ELR (cell line): ENCODE results near the gene RHD.
A peak's percentile ranks its signal among the peaks of the same experiment; 100 is the strongest.
"Not testable (repeated sequence)": the region's sequence is repeated elsewhere in the genome, so short reads cannot be mapped to it uniquely, and the experiment has no call there.

Source experiments
- DNase-seq: peaks from one replicate; pipeline ENCODE4 v3.0.0-alpha.2; 2015; ENCODE audit warnings: low read depth

RHD gene

DNA sequence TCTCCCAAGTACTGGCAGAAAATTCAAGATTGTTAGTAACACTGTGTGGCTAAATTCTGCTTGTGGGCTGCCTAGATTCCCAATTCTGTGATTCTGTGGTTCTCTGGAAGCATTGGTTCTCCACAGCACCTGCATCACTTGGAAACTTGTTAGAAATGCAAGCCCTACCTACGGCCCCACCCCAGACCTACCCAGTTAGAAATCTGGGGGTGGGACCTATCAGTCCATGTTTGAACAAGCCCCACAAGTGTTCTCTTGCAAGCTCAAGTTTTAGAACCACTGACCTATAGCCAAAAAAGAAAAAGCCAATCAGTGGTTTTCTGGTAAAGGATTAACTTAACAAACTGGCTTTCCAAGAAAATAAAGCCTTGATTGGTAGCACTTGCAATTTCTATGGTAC lies 35.9 kb downstream of the RHD start:
- not testable (repeated sequence) for DNase-seq

DNA sequence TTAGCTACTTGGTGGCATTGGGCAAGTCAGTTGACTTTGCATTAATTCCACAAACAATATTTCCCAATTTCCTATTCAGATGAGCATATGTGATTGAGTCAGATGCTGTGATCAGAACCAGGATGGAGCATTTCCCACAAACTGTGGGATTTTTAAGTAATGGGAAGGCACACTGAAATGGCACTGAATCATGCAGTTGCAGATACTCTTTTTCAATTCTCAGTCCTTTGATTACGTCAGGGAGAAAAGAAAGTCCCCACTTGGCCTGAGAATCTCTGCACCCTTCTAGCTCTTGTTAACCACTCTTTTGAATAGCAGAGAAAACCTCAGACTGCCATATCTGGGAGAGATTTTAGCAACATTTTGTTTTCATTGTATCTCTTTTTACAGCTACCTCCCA lies 36.8 kb downstream of the RHD start:
- DNase-seq, result peak; percentile 64

DNA sequence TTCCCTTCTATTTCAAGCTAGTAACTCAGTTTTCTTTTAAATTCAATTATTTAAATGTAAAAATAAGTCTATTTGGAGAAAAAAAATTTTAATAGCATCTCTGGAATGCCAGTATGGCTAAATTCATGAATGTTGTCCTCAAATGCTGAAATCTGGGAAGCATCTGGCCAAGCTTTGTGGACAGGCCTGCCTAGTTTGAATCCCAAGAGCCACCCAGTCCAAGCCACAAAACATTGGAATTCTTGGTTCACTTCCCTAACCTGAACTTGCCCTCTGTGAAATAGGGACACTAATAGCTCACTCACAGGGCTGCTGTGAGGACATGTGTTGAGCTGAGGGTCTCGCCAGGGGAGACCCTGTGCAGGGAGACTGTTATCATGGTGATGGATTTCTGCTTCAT lies 37.2 kb downstream of the RHD start:
- DNase-seq, result not testable (repeated sequence)

DNA sequence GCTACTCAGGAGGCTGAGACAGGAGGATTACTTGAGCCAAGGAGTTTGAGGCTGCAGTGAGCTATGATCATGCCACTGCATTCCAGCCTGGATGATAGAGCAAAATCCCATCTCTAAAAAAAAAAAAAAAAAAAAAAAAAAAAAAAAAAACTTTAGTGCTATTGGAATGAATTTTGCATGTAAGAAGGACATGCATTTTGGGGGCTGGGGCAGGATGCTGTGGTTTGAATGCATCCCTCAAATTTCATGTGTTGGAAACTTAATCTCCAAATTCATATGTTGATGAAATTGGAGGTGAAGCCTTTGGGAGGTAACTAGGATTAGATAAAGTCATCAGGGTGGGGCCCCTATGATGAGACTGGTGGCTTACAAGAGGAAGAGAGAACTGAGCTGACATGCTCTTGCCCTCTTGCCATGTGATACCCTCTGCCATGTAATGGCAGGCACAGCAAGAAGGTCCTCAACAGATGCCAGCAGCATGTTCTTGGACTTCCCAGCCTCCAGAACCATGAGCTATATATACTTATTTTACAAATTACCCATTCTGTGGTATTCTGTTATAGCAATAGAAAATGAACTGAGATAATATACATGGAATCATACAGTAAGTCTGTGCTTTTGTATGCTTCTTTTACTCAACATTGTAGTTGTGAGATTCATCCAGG lies 40.6 kb downstream of the RHD start:
- not testable (repeated sequence) for DNase-seq

DNA sequence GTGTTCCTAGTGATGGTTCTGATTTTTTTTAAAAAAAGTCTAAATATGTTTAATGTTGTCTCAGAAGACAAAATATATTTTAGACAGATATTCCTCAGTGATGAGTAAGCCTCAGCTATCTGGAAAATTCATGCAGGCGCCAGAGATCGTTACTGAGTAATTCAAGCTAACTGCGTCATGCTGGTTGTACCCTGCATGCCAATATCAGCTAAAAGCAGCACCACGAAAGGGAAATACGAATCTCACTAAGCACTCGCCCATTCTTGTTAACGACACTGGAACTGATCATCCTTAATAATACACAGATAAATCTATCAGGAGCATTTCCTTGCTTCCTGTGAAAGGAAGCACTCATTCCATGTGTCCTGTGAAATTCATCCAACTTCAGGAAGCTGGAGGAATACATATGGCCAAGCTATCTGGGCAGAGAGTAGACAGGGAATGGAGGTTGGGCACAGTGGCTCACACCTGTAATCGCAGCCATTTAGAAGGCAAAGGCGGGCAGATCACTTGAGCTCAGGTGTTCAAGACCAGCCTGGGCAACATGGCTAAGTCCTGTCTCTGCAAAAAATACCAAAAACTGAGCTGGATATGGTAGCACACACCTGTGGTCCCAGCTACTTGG lies 48.1 kb downstream of the RHD start:
- peak; percentile 96 for DNase-seq

DNA sequence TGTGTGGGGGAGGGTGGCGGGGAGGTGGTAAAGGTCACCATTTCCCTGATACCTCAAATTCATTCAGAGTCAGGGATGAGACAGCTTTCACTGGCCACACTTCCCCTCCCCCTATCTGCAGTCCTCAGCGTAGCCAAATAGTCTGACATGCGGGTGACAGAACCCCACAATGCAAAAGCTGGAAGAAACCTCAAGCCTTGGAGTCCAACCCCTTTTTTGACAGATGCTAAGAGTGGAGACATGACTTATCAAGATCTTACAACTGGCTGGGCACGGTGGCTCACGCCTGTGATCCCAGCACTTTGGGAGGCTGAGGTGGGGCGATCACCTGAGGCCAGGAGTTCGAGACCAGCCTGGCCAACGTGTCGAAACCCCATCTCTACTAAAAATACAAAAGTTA lies 49.8 kb downstream of the RHD start:
- not testable (repeated sequence) for DNase-seq

DNA sequence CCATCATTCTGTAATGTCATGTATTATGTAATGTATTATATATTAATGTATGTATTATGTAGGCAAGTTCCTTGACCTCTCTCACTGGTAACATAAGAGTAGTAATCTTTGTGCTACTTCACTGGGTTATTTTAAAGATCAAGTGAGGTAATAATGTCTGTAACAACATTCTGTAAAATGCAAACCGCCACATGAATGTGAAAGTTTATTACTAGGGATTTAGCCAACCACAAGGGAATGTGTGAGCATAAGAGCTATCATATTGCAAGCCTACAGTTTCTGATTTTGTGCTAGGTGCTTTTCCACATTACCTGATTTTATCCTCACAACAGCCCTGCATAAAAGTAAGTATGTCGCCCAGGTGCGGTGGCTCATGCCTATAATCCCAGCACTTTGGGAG lies 52.1 kb downstream of the RHD start:
- DNase-seq, result not testable (repeated sequence)

DNA sequence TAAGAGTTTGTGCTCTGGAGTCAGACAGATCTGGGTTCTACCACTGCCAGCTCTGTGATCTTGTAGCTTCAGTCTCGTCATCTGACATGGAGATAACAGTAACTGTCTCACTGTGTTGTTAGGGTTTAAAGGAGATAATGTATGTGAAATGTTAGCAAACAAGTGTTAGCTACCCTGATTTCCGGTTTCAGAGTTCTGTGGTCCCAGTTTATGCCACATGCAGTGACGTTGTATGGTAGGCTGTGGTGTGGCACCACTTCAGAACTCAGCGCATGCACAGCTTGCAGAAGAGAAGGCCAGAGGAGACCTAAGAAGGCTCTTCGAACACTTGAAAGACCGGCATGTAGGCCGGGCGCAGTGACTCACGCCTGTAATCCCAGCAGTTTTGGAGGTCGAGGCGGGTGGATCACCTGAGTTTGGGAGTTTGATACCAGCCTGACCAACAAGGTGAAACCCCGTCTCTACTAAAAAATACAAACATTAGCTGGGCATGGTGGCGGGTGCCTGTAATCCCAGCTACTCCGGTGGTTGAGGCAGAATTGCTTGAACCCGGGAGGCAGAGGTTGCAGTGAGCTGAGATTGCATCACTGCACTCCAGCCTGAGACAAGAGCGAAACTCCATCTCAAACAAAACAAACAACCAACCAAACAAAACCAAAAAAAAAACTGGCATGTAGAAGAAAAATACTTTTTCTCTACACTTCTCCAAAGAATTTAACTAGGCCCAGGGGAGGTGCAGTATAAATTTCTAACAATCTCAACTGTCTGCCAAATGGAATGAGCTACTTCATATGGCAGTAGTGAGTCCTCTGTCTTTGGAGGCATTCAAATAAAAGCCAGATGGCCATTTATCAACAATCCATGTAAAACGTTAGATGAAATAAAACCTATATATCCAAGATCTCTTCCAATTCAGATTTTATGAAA lies 55.8 kb downstream of the RHD start:
- DNase-seq, result not testable (repeated sequence)

DNA sequence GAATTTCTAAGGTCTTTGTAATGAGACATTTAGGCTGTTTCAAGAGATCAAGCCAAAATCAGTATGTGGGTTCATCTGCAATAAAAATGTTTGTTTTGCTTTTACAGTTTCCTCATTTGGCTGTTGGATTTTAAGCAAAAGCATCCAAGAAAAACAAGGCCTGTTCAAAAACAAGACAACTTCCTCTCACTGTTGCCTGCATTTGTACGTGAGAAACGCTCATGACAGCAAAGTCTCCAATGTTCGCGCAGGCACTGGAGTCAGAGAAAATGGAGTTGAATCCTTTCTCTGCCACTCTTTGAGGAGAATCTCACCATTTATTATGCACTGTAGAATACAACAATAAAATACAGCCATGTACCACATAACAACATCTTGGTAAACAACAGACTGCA lies 56.5 kb downstream of the RHD start:
- DNase-seq, result not testable (repeated sequence)

DNA sequence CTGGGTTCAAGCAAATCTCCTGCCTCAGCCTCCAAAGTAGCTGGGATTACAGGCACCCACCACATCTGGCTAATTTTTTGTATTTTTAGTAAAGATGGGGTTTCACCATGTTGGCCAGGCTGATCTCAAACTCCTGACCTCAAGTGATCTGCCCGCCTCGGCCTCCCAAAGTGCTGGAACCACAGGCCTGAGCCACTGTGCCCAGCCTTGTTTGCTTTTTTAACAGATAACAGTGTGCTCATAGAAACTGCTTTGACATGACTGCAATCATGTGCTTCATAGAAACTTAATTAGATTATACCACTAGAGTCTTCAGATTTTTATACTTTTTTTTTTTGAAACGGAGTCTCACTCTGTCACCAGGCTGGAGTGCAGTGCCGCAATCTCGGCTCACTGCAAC lies 57.0 kb downstream of the RHD start:
- not testable (repeated sequence) for DNase-seq

DNA sequence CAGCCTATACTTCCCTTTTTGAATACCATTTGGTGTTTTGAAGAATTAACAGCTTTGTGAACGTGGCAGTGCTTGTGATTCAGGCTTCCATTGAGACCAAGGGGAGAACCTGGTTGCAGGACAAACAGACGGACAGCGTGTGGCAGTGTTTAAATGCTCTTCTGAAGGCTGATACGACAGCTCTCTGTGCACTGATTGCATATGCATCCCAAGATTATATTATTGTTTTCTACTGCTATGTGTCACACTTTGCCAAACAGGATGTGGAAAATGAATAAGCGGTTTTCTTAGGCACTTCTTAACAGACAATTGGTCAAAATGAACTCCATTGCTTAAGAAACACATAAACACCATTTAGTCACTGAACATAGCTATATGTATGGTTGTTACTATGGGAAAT lies 57.6 kb downstream of the RHD start:
- DNase-seq, result peak; percentile 83

DNA sequence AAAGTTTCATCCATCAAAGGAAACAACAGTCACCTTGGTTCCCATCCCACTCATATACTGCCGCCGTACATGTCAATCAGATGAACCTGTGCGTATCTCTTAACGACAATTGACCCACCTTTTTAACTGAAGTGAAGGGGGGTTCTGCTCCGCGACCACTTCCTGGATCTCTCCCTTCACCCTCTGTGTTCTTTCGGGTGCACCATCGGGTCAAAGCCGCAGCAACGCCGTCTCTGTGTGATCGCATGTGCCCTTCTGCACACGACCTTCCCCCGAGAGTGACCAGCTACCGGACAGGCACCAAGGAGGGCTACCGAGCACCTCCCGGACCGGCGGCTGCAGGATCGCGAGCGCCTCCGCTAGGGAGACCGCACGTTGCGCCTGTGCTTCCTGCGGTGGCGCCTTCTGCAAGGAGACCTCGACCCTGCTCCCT lies 64.6 kb downstream of the RHD start:
- peak; percentile 22 for DNase-seq

DNA sequence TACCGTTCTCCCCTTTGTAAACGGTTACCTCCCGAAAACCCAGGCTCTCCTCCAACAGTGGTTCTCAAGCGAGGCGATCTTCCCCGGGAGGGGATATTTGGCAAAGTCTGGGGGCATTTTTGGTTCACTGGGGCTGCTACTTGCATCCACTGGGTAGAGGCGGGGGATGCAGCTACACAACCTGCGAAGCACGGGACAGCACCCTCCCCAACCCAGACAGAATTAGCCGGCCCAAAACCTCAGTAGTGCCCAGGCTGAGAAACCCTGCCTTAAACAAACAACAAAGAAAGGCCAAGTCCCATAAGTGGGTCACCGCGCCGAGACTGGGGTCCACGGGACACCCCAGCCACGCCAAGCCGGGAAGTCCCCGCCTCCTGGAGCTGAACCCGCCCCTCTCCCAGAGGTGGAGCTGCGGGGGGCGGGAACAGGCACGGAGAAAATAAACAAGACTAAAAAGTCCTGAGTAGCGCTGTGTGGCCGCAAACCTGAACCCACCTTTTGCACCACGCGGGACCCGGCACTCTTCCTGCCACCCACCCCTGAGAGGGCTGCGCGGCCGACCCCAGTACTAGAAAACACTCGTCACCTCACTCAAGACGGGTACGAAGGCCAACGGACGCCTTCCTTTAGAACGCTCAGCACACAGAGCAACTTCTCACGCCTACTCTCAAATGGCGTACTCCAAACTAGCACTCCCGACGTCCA lies 65.3 kb downstream of the RHD start:
- not testable (repeated sequence) for DNase-seq

DNA sequence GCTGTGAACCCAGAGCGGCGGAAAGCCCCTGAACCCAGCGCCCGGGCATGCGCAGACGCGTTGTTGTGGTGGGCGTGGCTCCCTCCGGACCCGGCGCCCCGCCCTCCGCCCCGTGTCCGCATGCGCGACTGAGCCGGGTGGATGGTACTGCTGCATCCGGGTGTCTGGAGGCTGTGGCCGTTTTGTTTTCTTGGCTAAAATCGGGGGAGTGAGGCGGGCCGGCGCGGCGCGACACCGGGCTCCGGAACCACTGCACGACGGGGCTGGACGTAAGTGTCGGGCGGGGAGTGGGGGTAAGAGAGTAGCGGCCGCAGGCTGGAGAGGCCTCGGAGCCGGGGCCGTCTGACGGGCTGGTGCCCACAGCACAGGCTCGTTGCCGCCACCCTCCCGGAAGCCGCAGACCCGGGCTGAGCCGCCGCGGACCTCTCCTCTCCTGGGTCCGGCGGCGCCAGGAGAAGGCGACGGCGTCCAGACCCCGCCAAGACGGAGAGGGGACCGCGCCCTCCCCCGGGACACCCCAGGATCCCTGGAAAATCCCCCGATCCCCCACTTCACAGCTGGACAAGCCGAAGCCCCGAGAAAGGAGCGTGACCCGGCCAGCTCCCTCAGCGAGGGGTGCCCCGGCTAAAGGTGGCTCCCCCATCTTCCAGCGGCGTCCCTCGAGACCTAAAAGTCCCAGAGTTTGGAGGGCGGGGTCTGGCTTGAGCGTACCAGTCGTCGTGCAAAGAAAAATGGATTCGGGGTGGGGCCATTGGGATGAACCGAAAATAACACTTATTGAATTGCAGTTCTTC lies 66.1 kb downstream of the RHD start, which contains the start of gene TMEM50A:
Gene TMEM50A, plus strand, starts transcription at position 147 of the 794 bp plus-strand sequence. CDS start 2,153 bp downstream, outside the sequence.
- DNase-seq, result peak; percentile 88

DNA sequence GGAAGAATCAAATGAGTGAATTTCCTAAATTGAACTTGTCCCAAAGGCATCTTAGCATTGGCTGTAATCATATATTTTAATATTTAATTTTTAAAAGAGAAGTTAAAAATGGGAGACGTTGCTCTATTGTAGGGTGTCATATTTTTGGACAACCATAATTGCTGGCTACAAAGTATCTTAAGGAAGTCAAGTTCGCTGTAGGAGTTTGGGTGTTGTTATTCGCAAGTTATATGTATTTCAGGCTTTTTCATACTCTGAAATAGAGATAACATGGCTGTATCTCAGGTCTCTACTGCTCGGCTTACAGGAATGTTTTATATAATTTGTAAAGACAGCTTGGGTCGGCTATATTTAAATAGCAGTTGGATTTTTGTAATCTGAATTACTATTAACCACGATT lies 66.7 kb downstream of the RHD start:
- no peak for DNase-seq

DNA sequence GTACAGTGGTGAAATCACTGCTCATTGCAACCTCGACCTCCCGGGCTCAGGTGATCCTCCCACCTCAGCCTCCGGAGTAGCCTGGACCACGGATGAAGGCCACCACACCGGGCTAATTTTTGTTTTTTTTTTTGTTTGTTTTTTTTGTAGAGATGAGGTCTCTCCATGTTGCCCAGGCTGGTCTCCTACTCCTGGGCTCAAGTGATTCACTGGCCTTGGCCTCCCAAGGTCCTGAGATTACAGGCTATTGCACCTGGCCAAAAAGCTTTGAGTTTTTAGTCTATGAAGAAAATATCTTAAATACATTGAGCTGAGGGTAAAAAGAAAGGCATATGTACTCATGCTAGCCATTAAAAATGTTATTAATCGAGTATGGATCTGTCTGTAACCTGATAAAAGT lies 69.4 kb downstream of the RHD start:
- no peak for DNase-seq

DNA sequence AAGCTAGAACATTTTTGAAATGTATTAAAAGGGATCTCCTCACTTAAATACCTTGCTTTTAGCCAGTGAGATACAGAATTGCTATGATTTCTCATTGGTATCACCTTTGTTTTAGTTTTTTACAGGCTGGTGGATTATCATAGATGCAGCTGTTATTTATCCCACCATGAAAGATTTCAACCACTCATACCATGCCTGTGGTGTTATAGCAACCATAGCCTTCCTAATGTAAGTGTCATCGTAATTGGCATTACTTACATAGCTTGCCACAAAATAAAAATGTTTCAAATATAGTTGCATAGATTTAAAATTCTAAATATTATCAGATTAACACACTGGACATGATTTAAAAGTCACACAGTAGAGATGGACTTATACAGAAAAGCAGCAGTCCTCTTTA lies 70.5 kb downstream of the RHD start:
- no peak for DNase-seq

DNA sequence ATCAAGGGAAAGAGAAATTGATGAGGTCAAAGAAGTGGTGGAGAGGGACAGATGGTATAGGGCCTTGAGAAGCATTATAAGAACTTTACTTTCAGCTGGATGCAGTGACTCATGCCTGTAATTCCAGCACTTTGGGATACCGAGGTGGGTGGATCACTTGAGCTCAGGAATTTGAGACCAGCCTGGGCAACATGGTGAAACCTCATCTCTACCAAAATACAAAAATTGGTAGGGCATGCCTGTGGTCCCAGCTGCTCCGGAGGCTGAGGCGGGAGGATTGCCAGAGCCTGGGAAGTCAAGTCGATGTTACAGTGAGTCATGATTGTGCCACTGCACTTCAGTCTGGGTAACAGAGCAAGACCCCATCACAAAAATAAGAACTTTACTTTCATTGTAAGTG lies 71.6 kb downstream of the RHD start:
- DNase-seq, result peak; percentile 79

DNA sequence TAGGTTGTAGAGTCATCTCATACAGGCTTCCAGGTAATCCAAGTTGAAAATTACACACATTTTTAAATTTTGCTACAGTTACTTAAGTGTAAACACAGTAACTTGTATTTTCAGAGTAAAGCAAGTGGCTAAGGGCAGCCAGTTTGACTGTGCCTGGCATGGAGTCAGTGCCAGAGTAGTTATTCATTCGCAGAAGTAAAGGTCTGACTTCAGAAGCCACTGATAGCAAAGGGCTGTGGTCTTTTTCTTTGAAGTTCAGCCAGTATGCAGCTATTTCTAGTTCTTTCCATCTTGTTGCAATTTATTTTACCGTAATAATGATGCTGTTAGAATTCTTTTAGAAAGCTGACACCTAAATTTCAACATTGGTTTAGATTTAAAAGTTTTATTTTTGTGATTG lies 75.2 kb downstream of the RHD start:
- DNase-seq, result no peak

DNA sequence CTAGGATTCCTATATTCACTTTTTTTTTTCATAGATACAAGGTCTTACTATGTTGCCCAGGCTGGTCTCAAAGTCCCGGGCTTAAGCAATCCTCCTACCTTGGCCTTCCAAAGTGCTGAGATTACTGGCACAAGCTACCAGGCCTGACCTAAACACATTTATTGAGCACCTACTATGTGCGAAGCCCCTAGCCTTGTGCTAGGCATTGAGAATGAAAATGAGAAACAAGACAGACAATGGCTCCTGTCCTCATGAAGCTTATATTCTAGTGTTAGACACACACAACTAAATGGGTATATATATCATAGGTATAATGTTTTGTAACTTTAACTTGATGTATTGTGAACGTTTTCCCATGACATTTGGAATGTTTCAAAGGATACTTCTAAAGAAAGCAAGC lies 77.3 kb downstream of the RHD start:
- DNase-seq, result no peak

DNA sequence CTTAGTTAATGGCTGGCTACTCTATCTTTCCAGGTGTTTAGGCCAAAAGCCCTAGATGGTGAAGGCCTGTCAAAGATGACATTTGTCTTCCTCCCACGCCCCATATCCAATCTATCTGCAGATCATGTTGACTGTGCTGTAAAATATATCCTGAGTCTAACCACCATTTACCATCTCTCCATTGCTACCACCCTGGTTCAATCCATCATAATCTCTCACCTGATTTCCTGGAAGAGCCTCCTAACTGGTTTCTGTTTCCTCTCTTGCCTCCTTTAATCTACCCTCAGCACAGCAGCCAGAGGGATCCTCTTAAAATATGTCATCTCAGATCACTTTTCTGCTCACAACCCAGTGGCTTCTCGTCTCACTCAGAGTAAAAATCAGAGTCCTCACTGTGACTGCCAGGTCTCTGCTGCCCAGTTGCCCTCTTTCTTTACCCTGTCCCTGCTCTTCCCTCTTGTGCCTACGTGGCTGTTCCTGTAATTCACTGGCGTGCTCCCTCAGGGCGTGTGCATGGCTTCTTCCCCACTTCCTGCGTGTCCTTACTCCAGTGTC lies 83.6 kb downstream of the RHD start:
- DNase-seq, result no peak
